Measurements from ENCODE around the gene OR2M2.

Gene OR2M2

DNA sequence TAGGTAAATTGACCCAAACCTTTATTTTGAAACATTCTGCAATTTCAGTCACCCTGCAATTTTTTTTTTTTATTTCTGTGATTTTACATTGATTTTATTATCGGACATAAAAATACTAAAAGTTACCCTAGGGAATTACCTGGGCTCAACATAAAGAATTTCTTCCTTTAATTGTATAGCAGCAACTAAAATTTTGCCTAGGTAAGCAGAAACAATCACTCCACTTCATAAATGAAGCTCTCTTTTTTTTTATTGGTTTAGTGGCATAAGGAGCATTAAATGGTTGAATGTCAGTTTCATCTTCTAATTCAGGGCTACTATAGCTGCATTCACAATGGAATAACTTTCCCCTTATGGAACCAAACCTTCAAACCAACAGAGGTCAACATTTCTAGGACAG lies 41.3 kb downstream of the OR2M2 start:
- no peak for TF ChIP-seq TCF4 (CRISPR knock-in tag; IDR thresholded peaks at IDR 0.05; ENCODE audit: borderline replicate concordance)
- TF ChIP-seq, protein P1, sequence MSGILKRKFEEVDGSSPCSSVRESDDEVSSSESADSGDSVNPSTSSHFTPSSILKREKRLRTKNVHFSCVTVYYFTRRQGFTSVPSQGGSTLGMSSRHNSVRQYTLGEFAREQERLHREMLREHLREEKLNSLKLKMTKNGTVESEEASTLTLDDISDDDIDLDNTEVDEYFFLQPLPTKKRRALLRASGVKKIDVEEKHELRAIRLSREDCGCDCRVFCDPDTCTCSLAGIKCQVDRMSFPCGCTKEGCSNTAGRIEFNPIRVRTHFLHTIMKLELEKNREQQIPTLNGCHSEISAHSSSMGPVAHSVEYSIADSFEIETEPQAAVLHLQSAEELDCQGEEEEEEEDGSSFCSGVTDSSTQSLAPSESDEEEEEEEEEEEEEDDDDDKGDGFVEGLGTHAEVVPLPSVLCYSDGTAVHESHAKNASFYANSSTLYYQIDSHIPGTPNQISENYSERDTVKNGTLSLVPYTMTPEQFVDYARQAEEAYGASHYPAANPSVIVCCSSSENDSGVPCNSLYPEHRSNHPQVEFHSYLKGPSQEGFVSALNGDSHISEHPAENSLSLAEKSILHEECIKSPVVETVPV (CRISPR knock-in tag; IDR thresholded peaks at IDR 0.05), result no peak
- no peak for TF ChIP-seq ZNF565 (CRISPR knock-in tag; conservative IDR thresholded peaks at IDR 0.05; ENCODE audit: low read depth)
- no peak for TF ChIP-seq ZC3H10 (CRISPR knock-in tag; IDR thresholded peaks at IDR 0.05)
- TF ChIP-seq CSDC2 (CRISPR knock-in tag; IDR thresholded peaks at IDR 0.05), result no peak
- TF ChIP-seq, protein P2, sequence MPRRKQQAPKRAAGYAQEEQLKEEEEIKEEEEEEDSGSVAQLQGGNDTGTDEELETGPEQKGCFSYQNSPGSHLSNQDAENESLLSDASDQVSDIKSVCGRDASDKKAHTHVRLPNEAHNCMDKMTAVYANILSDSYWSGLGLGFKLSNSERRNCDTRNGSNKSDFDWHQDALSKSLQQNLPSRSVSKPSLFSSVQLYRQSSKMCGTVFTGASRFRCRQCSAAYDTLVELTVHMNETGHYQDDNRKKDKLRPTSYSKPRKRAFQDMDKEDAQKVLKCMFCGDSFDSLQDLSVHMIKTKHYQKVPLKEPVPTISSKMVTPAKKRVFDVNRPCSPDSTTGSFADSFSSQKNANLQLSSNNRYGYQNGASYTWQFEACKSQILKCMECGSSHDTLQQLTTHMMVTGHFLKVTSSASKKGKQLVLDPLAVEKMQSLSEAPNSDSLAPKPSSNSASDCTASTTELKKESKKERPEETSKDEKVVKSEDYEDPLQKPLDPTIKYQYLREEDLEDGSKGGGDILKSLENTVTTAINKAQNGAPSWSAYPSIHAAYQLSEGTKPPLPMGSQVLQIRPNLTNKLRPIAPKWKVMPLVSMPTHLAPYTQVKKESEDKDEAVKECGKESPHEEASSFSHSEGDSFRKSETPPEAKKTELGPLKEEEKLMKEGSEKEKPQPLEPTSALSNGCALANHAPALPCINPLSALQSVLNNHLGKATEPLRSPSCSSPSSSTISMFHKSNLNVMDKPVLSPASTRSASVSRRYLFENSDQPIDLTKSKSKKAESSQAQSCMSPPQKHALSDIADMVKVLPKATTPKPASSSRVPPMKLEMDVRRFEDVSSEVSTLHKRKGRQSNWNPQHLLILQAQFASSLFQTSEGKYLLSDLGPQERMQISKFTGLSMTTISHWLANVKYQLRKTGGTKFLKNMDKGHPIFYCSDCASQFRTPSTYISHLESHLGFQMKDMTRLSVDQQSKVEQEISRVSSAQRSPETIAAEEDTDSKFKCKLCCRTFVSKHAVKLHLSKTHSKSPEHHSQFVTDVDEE (CRISPR knock-in tag; IDR thresholded peaks at IDR 0.05), result no peak
- TF ChIP-seq ZFP3 (CRISPR knock-in tag; IDR thresholded peaks at IDR 0.05), result no peak
- no peak for ATAC-seq

DNA sequence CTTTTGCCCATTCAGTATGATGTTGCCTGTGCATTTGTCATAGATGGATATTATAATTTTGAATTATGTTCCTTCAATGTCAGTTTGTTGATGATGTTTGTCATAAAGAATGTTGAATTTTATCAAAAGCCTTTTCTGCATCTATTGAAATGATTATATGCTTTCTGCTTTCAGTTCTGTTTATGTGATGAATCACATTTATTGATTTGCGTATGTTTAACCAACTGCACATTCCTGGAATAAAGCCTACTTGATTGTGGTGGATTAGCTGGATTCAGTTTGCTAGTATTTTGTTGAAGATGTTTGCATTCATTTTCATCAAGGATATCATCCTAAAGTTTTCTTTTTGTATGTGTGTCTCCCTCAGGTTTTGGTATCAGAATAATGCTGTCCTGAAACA lies 50.9 kb downstream of the OR2M2 start:
- TF ChIP-seq GLIS3 (CRISPR knock-in tag; IDR thresholded peaks at IDR 0.05) (no peak), ARNTL (CRISPR knock-in tag; IDR thresholded peaks at IDR 0.05; ENCODE audit: borderline replicate concordance, low read depth) (no peak), ISL1 (CRISPR knock-in tag; IDR thresholded peaks at IDR 0.05) (no peak), ZFP3 (CRISPR knock-in tag; IDR thresholded peaks at IDR 0.05) (no peak), PPARA (CRISPR knock-in tag; IDR thresholded peaks at IDR 0.05; ENCODE audit: borderline replicate concordance) (no peak), ZFP30 (CRISPR knock-in tag; IDR thresholded peaks at IDR 0.05) (no peak), TOX (CRISPR knock-in tag; IDR thresholded peaks at IDR 0.05; ENCODE audit: borderline replicate concordance) (no peak), BACH2 (CRISPR knock-in tag; IDR thresholded peaks at IDR 0.05; ENCODE audit: borderline replicate concordance) (no peak)
- TF ChIP-seq, protein P3, sequence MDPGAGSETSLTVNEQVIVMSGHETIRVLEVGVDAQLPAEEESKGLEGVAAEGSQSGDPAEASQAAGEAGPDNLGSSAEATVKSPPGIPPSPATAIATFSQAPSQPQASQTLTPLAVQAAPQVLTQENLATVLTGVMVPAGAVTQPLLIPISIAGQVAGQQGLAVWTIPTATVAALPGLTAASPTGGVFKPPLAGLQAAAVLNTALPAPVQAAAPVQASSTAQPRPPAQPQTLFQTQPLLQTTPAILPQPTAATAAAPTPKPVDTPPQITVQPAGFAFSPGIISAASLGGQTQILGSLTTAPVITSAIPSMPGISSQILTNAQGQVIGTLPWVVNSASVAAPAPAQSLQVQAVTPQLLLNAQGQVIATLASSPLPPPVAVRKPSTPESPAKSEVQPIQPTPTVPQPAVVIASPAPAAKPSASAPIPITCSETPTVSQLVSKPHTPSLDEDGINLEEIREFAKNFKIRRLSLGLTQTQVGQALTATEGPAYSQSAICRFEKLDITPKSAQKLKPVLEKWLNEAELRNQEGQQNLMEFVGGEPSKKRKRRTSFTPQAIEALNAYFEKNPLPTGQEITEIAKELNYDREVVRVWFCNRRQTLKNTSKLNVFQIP (CRISPR knock-in tag; IDR thresholded peaks at IDR 0.05; ENCODE audit: borderline replicate concordance, low read depth), result no peak
- TF ChIP-seq, protein P1 (CRISPR knock-in tag; IDR thresholded peaks at IDR 0.05), result no peak
- ATAC-seq, result no peak

DNA sequence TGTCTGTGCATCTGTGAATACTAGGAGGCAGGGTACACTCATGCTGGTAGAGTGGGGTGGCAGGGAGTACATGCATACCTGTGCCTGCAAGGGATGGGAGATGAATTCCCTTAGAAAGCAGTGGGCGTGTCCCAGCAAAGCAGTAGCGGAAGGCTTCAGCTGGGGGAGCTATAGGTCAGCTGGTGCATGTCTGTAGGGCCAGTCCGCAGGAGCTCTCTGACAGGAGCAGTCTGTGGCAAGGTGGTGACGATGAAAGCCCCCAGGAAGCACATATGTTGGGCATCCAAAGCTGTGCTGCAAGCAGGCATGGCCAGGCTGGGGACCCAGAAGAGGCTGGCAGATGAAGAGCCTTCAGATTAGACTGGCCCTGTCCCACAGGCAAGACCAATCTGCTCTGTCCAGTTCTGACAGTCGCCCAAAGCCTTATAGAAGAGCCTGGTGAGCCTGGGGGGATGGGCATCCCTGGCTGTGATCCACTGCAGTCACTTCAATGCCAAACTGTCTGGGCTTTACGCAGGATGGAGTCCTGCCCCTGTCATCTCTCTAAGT lies 54.8 kb downstream of the OR2M2 start:
- TF ChIP-seq BACH2 (CRISPR knock-in tag; IDR thresholded peaks at IDR 0.05; ENCODE audit: borderline replicate concordance) (no peak), ZC3H10 (CRISPR knock-in tag; IDR thresholded peaks at IDR 0.05) (no peak), ZNF70 (CRISPR knock-in tag; IDR thresholded peaks at IDR 0.05) (no peak), ESRRG (CRISPR knock-in tag; IDR thresholded peaks at IDR 0.05) (no peak), SNAI2 (CRISPR knock-in tag; IDR thresholded peaks at IDR 0.05) (no peak), RARB (CRISPR knock-in tag; IDR thresholded peaks at IDR 0.05) (no peak), CSDC2 (CRISPR knock-in tag; IDR thresholded peaks at IDR 0.05) (no peak), ZNF8 (CRISPR knock-in tag; IDR thresholded peaks at IDR 0.05) (no peak), TCF4 (CRISPR knock-in tag; IDR thresholded peaks at IDR 0.05; ENCODE audit: borderline replicate concordance) (no peak), ISL1 (CRISPR knock-in tag; IDR thresholded peaks at IDR 0.05) (no peak)
- ATAC-seq, result no peak

Data from SK-N-SH treated with all-trans-retinoic acid at 6 μM for 48 hours (cell line).